HEK293 (cell line): Measurements from ENCODE around the gene FTO.

Source experiments
- RBAK ChIP-seq: fragments of 450-650 bp; formaldehyde crosslinking; IDR thresholded peaks from 2 replicates; pipeline ENCODE4 v1.5.1; 2016; ENCODE audit warnings: missing biosample characterization, missing genetic modification characterization
- SALL2 ChIP-seq: fragments of 450-650 bp; formaldehyde crosslinking; IDR thresholded peaks from 2 replicates; pipeline ENCODE4 v1.5.0; 2017; ENCODE audit warnings: missing biosample characterization, mild to moderate bottlenecking, missing genetic modification characterization, borderline replicate concordance
- SP7 ChIP-seq: fragments of 450-650 bp; formaldehyde crosslinking; IDR thresholded peaks from 2 replicates; pipeline ENCODE4 v1.5.1; 2016; ENCODE audit warnings: missing biosample characterization, missing genetic modification characterization
- ZBTB26 ChIP-seq: fragments of 450-650 bp; formaldehyde crosslinking; optimal IDR thresholded peaks from 2 replicates; pipeline ENCODE3; 2016; ENCODE audit warnings: missing biosample characterization, mild to moderate bottlenecking, missing genetic modification characterization
- ZNF121 ChIP-seq: fragments of 450-650 bp; formaldehyde crosslinking; IDR thresholded peaks from 2 replicates; pipeline ENCODE4 v1.5.1; 2016; ENCODE audit warnings: missing biosample characterization, missing genetic modification characterization
- ZNF133 ChIP-seq: fragments of 450-650 bp; formaldehyde crosslinking; IDR thresholded peaks from 2 replicates; pipeline ENCODE4 v1.5.1; 2016; ENCODE audit warnings: missing biosample characterization, missing genetic modification characterization
- ZNF274 ChIP-seq, 2 experiments: fragments of 200-500 bp in 1 of 2; fragments of 450-650 bp in 1 of 2; sonication (Bioruptor generic) in 1 of 2; formaldehyde crosslinking in 1 of 2; IDR thresholded peaks; 2 replicates each; pipeline versions ENCODE4 v1.5.1 to v1.6.1; 2014 to 2016; ENCODE audit warnings: borderline replicate concordance in 1 of 2, inconsistent platforms in 1 of 2, low read length in 1 of 2, missing biosample characterization in 1 of 2, missing genetic modification characterization in 1 of 2
- ZNF626 ChIP-seq: fragments of 450-650 bp; sonication (Bioruptor Pico); formaldehyde crosslinking; IDR thresholded peaks from 2 replicates; pipeline ENCODE4 v1.5.1; 2018; ENCODE audit warnings: missing biosample characterization, missing genetic modification characterization, inconsistent platforms
- ZNF704 ChIP-seq: fragments of 450-650 bp; formaldehyde crosslinking; IDR thresholded peaks from 2 replicates; pipeline ENCODE4 v1.5.1; 2016; ENCODE audit warnings: missing biosample characterization, missing genetic modification characterization
- TF ChIP-seq, protein P1 (sequence below): fragments of 450-650 bp; formaldehyde crosslinking; IDR thresholded peaks from 2 replicates; pipeline ENCODE4 v1.5.1; 2016; ENCODE audit warnings: missing biosample characterization, missing genetic modification characterization
- TF ChIP-seq, protein P2 (sequence below): fragments of 450-650 bp; formaldehyde crosslinking; IDR thresholded peaks from 2 replicates; pipeline ENCODE4 v1.5.1; 2016; ENCODE audit warnings: missing biosample characterization, missing genetic modification characterization

- TF ChIP-seq, protein P1, sequence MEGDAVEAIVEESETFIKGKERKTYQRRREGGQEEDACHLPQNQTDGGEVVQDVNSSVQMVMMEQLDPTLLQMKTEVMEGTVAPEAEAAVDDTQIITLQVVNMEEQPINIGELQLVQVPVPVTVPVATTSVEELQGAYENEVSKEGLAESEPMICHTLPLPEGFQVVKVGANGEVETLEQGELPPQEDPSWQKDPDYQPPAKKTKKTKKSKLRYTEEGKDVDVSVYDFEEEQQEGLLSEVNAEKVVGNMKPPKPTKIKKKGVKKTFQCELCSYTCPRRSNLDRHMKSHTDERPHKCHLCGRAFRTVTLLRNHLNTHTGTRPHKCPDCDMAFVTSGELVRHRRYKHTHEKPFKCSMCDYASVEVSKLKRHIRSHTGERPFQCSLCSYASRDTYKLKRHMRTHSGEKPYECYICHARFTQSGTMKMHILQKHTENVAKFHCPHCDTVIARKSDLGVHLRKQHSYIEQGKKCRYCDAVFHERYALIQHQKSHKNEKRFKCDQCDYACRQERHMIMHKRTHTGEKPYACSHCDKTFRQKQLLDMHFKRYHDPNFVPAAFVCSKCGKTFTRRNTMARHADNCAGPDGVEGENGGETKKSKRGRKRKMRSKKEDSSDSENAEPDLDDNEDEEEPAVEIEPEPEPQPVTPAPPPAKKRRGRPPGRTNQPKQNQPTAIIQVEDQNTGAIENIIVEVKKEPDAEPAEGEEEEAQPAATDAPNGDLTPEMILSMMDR = no peak
- no peak for TF ChIP-seq SALL2
- TF ChIP-seq ZBTB26 (tag by site-specific recombination) = no peak
- TF ChIP-seq, protein P2, sequence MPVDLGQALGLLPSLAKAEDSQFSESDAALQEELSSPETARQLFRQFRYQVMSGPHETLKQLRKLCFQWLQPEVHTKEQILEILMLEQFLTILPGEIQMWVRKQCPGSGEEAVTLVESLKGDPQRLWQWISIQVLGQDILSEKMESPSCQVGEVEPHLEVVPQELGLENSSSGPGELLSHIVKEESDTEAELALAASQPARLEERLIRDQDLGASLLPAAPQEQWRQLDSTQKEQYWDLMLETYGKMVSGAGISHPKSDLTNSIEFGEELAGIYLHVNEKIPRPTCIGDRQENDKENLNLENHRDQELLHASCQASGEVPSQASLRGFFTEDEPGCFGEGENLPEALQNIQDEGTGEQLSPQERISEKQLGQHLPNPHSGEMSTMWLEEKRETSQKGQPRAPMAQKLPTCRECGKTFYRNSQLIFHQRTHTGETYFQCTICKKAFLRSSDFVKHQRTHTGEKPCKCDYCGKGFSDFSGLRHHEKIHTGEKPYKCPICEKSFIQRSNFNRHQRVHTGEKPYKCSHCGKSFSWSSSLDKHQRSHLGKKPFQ (tag by site-specific recombination) = no peak
- TF ChIP-seq ZNF626 = no peak
- TF ChIP-seq SP7 = no peak
- TF ChIP-seq RBAK (tag by site-specific recombination) = no peak
- TF ChIP-seq ZNF704 (tag by site-specific recombination) = no peak
- TF ChIP-seq ZNF133 = no peak
- TF ChIP-seq ZNF274 (IDR thresholded peaks at IDR 0.05; ENCODE audit: low read length) = no peak
- no peak for TF ChIP-seq ZNF274 (tag by site-specific recombination; IDR thresholded peaks at IDR 0.05; ENCODE audit: borderline replicate concordance)
- TF ChIP-seq ZNF121 (tag by site-specific recombination) = no peak
Measured at GRCh38 chr16:53761962-53762703, 58.2 kb downstream of the FTO start.
